GM19372 (cell line): Measurements from ENCODE around the gene GALNT8.
"Not testable (repeated sequence)": the region's sequence is repeated elsewhere in the genome, so short reads cannot be mapped to it uniquely, and the experiment has no call there.

Source experiments
- ATAC-seq: cut with Tn5 transposase; IDR thresholded peaks from one replicate; pipeline ENCODE4 v1.9.1; 2021; ENCODE audit warnings: mild to moderate bottlenecking, low read depth, moderate library complexity; ENCODE audit not compliant: unreplicated experiment

GALNT8 gene

DNA sequence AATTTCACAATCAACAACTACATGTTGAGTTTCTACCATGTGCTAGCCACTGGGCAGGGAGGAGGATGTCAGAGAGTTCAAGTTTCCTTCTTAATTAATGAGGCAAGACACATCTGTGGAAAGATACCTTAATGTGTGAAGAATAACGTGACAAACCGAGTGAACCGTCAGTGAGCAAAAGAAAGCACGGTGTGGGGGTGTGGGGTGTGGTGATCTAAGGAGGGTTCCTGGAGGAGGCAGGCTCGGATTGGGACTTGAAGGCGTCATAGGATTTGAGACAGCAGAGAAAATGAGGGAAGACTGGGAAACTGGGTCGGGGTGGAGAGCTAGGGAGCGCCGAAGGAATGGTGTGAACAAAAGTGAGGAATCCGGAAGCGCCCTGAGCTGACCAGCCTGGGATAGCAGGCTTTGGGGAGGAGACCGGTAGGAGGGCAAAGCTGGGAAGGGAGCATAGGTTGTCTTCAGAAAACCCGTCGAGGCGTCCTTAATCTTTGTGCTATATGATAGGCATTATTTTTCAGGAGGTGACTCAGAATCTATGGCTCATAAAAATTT lies 22.3 kb downstream of the GALNT8 start:
- ATAC-seq, result no peak

DNA sequence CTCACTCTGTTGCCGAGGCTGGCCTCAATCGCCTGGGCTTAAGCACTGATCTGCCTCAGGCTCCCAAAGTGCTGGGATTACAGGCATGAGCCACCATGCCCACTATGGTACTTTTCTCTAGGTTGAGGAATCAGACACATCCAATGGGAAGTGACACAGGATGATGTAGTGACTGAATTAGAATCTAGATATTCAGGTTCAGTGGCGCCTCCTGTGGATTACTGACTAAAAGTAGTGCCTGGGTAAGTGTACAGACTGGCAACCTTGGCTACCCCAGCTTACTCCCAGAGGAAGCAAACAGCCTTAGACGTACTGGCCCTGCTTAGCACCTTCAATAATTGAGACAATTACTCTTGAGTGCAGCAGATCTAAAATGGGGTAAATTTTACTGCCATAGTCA lies 22.8 kb downstream of the GALNT8 start:
- no peak for ATAC-seq

DNA sequence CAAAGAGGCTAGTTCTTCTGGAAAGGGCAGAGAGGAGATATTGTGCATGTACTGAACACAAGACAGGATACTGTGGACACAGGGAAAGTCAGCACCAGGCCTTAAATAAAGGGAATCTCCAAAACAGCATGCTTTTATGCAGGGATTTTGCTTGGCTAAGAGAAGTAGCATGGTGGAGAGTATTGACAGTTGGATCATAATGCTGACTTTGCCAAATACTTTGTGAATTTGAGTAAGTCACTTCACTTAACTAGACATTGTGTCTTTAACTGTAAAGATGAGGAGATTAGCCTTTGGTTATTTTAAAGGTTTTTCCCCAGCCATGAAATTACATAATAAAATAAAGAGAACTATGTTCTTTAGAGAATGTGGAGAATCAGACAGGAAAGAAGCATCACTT lies 24.5 kb downstream of the GALNT8 start:
- no peak for ATAC-seq

GRCh38 chr12:4745249-4745648 lies 25.0 kb downstream of the GALNT8 start:
- no peak for ATAC-seq

DNA sequence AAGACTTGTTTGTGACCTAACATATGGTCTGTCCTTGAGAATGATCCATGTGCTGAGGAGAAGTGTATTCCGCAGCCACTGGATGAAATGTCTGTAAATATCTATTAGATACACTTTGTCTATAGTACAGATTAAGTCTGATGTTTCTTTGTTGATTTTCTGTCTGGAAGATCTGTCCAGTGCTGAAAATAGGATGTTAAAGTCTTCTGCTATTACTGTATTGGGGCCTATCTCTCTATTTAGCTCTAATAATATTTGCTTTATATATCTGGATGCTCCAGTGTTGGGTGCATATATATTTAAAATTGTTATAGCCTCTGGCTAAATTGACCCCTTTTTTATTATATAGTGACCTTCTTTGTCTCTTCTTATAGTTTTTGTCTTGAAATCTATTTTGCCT lies 31.5 kb downstream of the GALNT8 start:
- not testable (repeated sequence) for ATAC-seq

DNA sequence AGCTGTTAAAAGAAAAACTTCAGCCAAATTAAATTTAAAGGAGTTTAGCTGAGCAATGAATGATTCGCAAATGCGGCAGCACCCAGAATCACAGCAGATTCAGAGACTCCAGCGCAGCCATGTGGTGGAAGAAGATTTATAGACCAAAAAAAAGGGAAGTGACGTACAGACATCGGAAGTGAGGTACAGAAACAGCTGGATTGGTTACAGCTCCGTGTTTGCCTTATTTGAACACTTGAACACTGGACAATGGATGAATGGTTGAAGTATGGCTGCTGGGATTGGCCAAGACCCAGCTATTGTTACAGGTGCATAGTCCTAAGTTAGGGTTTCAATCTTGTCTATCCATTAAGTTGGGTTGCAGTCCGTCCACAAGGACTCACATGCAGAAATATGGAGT lies 42.6 kb downstream of the GALNT8 start:
- no peak for ATAC-seq

- ATAC-seq, result no peak
Measured at GRCh38 chr12:4763549-4763948, 43.3 kb downstream of the GALNT8 start.

GRCh38 chr12:4766445-4766844 lies 46.2 kb downstream of the GALNT8 start:
- no peak for ATAC-seq

DNA sequence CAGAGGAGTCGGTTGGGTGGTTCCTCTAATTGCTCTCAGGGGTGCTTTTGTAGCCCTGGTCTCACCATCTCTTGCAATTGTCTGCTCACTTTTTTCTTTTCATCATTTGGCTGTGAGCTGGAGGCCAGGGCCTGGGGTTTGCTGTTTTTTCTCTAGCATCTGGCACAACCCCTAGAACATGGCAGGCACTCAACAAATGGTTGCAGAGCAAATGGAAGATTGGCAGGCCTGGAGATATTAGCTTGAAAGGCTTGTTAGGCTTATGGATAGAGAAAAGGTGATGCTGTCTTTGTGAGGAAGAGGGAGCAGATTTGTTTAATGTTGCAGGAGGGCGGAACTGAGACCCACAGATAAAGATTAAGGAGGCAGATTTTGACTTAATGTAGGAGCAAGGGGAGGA lies 47.0 kb downstream of the GALNT8 start:
- no peak for ATAC-seq

GRCh38 chr12:4768341-4768740 lies 48.1 kb downstream of the GALNT8 start:
- ATAC-seq, result no peak

GRCh38 chr12:4769073-4769472 lies 48.9 kb downstream of the GALNT8 start:
- no peak for ATAC-seq

DNA sequence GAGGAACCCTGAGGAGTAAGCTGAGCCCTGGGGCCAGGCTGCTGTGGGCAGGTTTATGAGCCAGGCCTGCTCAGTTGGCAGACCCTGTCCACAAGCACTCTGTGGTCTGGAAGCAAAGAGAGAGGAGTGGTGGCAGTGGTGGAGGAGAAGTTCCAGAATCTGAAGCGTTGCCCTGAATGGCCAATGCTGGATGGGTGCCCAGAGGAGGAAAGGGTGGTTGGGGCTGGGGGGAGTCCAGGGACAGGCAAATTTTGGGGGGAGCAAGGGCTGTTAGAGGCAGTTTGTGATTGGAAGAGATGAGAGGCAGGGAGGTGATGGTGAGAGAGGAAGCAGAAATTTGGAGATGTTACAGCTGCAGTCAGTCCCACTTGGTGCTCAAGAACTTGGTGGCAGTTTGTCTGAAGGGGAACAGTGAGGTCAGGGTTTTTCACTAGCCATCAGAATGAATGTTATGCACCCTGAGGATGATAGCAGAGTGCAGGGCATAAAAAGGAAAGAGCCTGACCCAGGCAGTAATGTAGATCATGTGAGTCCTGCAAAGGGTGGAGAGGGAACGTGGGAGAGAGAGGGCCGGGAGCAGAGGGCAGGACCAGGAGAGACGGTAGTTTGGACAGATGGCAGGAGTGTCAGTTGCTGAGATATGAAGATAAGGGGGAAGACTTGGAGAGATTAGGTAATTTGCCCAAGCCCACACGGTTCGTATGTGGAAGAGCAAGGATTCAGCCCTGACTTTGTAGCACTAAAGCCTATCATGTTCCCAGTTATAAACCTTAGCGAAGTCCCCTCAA lies 51.2 kb downstream of the GALNT8 start:
- ATAC-seq, result no peak

- no peak for ATAC-seq
Measured at GRCh38 chr12:4771960-4772566, 51.9 kb downstream of the GALNT8 start.

GRCh38 chr12:4775936-4776335 lies 55.7 kb downstream of the GALNT8 start:
- no peak for ATAC-seq

DNA sequence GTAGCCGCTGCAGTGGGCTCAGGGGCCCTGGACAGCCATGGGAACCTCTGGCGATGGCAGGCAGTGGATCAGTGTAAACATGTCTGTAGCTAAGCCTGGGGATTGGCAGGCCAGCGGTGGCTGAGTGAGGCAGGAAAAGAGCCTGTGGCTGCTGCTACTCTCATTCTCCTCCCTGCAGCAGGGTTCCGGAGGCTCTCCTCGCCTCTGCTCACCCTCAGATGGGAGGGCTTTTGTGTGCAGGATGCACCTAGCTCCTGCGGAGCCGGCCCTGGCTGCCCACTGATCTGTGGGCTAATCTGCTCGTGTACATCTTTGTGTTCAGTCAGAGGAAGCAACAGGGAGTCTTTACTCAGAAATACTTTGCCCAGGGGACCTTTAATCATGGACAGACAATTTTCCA lies 59.5 kb downstream of the GALNT8 start:
- ATAC-seq, result no peak

DNA sequence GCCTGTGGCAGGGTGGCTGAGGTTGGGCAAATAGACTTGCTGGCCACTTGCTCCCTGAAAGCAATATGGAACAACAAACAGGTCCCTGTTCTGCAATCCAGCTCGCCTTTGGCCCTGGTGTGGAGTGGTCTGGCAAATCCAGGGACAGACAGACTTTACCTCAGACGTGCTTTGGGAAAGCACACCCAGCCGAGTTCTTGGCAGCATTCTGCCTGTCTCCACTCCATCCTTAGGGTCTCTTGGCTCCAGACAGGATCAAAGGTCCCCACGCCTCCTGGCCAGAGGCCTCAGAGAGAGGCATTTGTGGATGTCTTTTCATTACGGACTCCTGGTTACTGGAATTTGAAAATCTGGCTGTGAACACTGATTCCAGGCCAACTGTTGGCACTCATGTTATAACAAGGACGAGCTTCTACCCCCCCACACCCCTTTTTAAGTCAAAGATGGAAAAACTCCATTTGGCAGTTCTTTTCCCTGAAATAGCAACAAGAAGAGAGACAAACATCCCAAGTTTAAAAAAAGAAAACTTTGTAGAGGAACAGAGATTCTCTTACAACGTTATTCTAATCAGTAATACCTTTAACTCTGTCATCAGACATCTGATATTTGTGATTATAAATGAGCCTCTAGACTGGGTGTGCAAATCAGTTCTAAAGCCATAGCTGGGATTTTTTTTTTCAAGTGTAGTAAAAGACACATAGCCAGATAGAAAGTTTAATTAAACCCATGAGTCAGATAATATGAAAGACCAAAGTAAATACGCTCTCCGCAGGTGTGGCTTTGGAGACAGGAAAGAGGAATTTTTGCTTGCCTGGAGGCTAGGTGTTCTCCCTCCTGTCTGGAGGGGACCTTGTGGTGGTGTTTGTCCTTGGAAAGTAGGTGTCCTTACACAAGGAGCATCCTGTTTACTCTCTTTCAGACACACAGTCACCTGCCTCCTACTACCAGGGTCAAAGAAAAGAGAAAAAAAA lies 60.7 kb downstream of the GALNT8 start:
- no peak for ATAC-seq

DNA sequence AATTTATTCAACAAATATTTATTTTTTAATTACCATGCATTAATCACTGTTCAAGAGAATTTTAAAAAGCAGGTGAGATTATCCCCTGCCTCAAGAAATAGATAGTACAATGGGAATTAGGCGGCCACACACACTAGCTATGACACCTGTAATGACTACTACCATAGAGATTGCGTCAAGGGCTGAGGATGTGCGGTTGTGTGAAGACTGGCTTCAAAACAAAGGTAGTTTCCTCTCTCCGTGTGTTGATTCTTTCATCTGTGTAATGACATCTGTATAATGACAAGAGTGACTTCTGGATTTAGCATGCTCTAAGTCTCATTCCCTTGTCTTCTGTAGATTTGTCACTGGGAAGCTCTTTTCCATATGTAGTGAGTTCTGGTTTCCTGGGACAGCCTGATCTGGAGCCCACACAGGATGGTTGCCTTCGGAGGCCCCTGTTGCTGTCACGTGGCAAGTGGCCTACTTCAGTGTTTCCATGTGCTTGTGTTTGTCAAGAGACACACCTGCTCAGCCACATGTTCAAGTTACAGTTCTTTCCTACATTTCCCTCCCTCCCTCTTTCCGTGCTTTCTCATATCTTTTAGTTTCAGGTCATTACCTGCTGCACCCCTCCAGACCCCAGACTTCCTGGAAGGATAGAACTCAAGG lies 64.3 kb downstream of the GALNT8 start:
- no peak for ATAC-seq

DNA sequence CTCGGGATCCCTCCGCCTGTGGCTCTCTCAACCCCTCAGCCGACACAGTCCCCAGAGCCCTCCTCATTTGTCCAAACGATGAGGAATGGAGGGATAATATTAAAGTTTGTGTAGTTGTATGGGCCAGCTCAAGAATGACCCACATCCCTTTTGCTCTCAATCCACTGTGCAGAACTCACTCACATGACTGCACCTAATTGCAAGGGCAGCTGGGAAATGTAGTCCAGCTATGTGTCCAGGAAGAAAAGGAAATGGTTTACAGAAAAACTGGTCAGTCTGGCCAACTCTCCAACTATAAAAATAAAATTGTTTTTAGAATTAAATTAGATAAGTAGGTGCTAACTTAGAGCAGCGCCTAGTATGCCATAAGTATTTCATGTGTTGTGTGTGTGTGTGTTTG lies 66.6 kb downstream of the GALNT8 start:
- no peak for ATAC-seq

GRCh38 chr12:4787965-4788364 lies 67.8 kb downstream of the GALNT8 start:
- ATAC-seq, result no peak

DNA sequence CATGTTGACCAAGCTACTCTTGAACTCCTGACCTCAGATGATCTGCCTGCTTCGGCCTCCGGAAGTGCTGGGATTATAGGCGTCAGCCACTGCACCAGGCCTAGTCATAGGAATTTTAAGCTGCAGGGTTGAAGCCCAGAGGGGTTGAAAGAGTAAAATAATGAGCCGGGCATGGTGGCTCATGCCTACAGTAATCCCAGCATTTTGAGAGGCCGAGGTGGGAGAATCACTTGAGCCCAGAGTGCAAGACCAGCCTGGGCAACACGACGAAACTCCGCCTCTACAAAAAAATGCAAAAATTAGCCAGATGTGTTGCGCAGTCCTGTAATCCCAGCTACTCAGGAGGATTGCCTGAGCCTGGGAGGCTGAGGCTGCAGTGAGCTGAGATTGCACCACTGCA lies 69.6 kb downstream of the GALNT8 start:
- no peak for ATAC-seq
